OCI-LY3 (cell line): Measurements from ENCODE around the gene KEL.

Source experiments
- CTCF ChIP-seq: fragments of 200-600, 300-600 bp; sonication (generic); IDR thresholded peaks from 2 replicates; pipeline ENCODE4 v1.5.1; 2014; ENCODE audit warnings: antibody characterized with exemption, low read length, low read depth
- EZH2phosphoT487 ChIP-seq: fragments of 200-600 bp; shearing (Covaris generic); IDR thresholded peaks from 2 replicates; pipeline ENCODE4 v1.6.1; 2018; ENCODE audit warnings: antibody characterized with exemption, mixed run types, low read depth

DNA sequence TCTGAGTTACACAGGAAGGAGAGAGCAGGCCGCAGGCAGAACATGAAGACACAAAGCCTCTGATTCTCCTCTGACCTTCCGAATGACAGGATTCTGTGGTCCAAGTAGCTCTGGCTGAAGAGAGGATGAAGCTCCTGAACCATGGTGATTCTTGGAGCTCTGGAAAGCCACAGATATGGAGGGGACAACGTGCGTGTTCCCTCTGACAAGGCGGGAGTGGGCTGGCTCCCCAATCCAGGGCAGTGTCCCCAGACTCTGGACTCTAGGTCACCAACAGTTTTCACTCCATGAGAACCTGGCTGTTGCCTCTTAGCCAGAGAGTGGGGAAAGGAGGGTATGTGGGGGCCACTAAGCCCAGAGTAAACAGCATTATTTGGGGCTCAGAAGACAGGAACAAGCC, 69.2 kb downstream of the KEL start:
- TF ChIP-seq CTCF: no peak
- TF ChIP-seq EZH2phosphoT487: no peak
